Cardiac septum (tissue), 1 donor: ENCODE results near the gene NFIA. TPM values are rescaled to one million over a fixed set of nuclear protein-coding genes. Genes with fewer than 3 reads are reported as not detected.
A peak's percentile ranks its signal among the peaks of the same experiment; 100 is the strongest.

Source experiments
- DNase-seq: peaks from one replicate; pipeline ENCODE4 v3.0.0-alpha.2; 2020; ENCODE audit warnings: low spot score
- intact Hi-C: fragments of 100-400 bp; cut with DNase I; formaldehyde crosslinking; loops from one replicate; pipeline ENCODE4 v1.14.0; 2022
- total RNA-seq: library from RNA; stranded (reverse); fragmentation: NEBNext Ultra II Directional; extraction: Animal tissue kit (Norgen Biotek cat#: 25700); gene quantifications from one replicate; pipeline ENCODE4 v1.2.1, GENCODE V29; 2021
- donor health status: DM: no; HTN: no; CAD: no.

The NFIA gene
- total RNA-seq, 1 donor from 2014 or later: 78.6 TPM

GRCh38 chr1:61435226-61435625, 352.9 kb downstream of the NFIA start:
- intact Hi-C loops: no loop called here
- no peak for DNase-seq

GRCh38 chr1:61436016-61436415, 353.7 kb downstream of the NFIA start:
- intact Hi-C loops: no loop called here
- no peak for DNase-seq

- intact Hi-C loops: no loop called here
- no peak for DNase-seq
These were observed 354.2 kb downstream of the NFIA start for GRCh38 chr1:61436491-61437120.

GRCh38 chr1:61439234-61439633, 356.9 kb downstream of the NFIA start:
- intact Hi-C loops: no loop called here
- DNase-seq: no peak

GRCh38 chr1:61441723-61442262, 359.4 kb downstream of the NFIA start:
- DNase-seq: no peak
- intact Hi-C loops: loop anchor here (10.0 kb wide), 1 partner anchor 187 kb away; no protein-coding TSS in a partner anchor

- no peak for DNase-seq
- intact Hi-C loops: loop anchor here (10.0 kb wide), 1 partner anchor 188 kb away; no protein-coding TSS in a partner anchor
These were observed 360.2 kb downstream of the NFIA start for GRCh38 chr1:61442544-61442943.

GRCh38 chr1:61444288-61444687, 361.9 kb downstream of the NFIA start:
- intact Hi-C loops: loop anchor here (10.0 kb wide), 1 partner anchor 189 kb away; no protein-coding TSS in a partner anchor
- DNase-seq: no peak

GRCh38 chr1:61445269-61445825, 363.0 kb downstream of the NFIA start:
- no peak for DNase-seq
- intact Hi-C loops: loop anchor here (10.0 kb wide), 1 partner anchor 191 kb away; no protein-coding TSS in a partner anchor

GRCh38 chr1:61446531-61446991, 364.2 kb downstream of the NFIA start:
- intact Hi-C loops: loop anchor here (10.0 kb wide), 1 partner anchor 192 kb away; no protein-coding TSS in a partner anchor
- DNase-seq: no peak

- DNase-seq: no peak
- intact Hi-C loops: loop anchor here (10.0 kb wide), 1 partner anchor 193 kb away; no protein-coding TSS in a partner anchor
These were observed 365.0 kb downstream of the NFIA start for GRCh38 chr1:61447106-61447967.

- no peak for DNase-seq
- intact Hi-C loops: loop anchor here (10.0 kb wide), 1 partner anchor 193 kb away; no protein-coding TSS in a partner anchor
These were observed 365.6 kb downstream of the NFIA start for GRCh38 chr1:61447968-61448430.

GRCh38 chr1:61448914-61449313, 366.6 kb downstream of the NFIA start:
- intact Hi-C loops: loop anchor here (10.0 kb wide), 1 partner anchor 194 kb away; no protein-coding TSS in a partner anchor
- DNase-seq: peak; percentile 84

- DNase-seq: no peak
- intact Hi-C loops: loop anchor here (10.0 kb wide), 1 partner anchor 195 kb away; no protein-coding TSS in a partner anchor
These were observed 367.0 kb downstream of the NFIA start for GRCh38 chr1:61449410-61449809.

- no peak for DNase-seq
- intact Hi-C loops: loop anchor here (2.0 to 10.0 kb wide), 6 partner anchors 113 to 468 kb away; no protein-coding TSS in a partner anchor
These were observed 368.1 kb downstream of the NFIA start for GRCh38 chr1:61450454-61450853.

GRCh38 chr1:61450872-61451571, 368.7 kb downstream of the NFIA start:
- DNase-seq: no peak
- intact Hi-C loops: loop anchor here (2.0 to 10.0 kb wide), 6 partner anchors 114 to 469 kb away; no protein-coding TSS in a partner anchor

GRCh38 chr1:61451572-61451968, 369.2 kb downstream of the NFIA start:
- no peak for DNase-seq
- intact Hi-C loops: loop anchor here (2.0 to 10.0 kb wide), 6 partner anchors 114 to 469 kb away; no protein-coding TSS in a partner anchor

GRCh38 chr1:61452176-61453035, 370.0 kb downstream of the NFIA start:
- intact Hi-C loops: loop anchor here (1.0 to 10.0 kb wide), 6 partner anchors 115 to 470 kb away; no protein-coding TSS in a partner anchor
- DNase-seq: no peak
